Endometrial microvascular endothelial cells (primary cell): ENCODE measurements around the gene CTNNA2. TPM values are rescaled to one million over a fixed set of nuclear protein-coding genes. Genes with fewer than 3 reads are reported as not detected.

ENCODE experiments used
- in situ Hi-C: cut with HindIII; loops from 2 replicates; pipeline ENCODE4 v1.10.0; 2017; ENCODE audit warnings: low sequenced_read_pairs, low pct_unique_long_range_greater_than_20kb; ENCODE audit errors: inconsistent ontology term
- total RNA-seq: library from RNA; depleted of rRNA; stranded (reverse); fragments of >200 nt; gene quantifications from one replicate; pipeline ENCODE4 v1.2.3, GENCODE V29; 2015; ENCODE audit errors: inconsistent ontology term

CTNNA2 gene
- total RNA-seq, 1 donor from 2014 or later = not detected

GRCh38 chr2:79758042-79758441, 245.2 kb downstream of the CTNNA2 start:
- in situ Hi-C loops = no loop called here

GRCh38 chr2:79758749-79759282, 246.0 kb downstream of the CTNNA2 start:
- in situ Hi-C loops = no loop called here

- in situ Hi-C loops = no loop called here
Measured at GRCh38 chr2:79770926-79771325, 258.1 kb downstream of the CTNNA2 start.

- in situ Hi-C loops = no loop called here
Measured at GRCh38 chr2:79771493-79771892, 258.6 kb downstream of the CTNNA2 start.

GRCh38 chr2:79774016-79774415, 261.2 kb downstream of the CTNNA2 start:
- in situ Hi-C loops = no loop called here

- in situ Hi-C loops = no loop called here
Measured at GRCh38 chr2:79776461-79776860, 263.6 kb downstream of the CTNNA2 start.

GRCh38 chr2:79780781-79781180, 267.9 kb downstream of the CTNNA2 start:
- in situ Hi-C loops = no loop called here

- in situ Hi-C loops = no loop called here
Measured at GRCh38 chr2:79782576-79783452, 270.0 kb downstream of the CTNNA2 start.

- in situ Hi-C loops = no loop called here
Measured at GRCh38 chr2:79788952-79789651, 276.3 kb downstream of the CTNNA2 start.

GRCh38 chr2:79789811-79790210, 277.0 kb downstream of the CTNNA2 start:
- in situ Hi-C loops = no loop called here

- in situ Hi-C loops = no loop called here
Measured at GRCh38 chr2:79792090-79792489, 279.2 kb downstream of the CTNNA2 start.

- in situ Hi-C loops = no loop called here
Measured at GRCh38 chr2:79793006-79793405, 280.2 kb downstream of the CTNNA2 start.

- in situ Hi-C loops = no loop called here
Measured at GRCh38 chr2:79796641-79797040, 283.8 kb downstream of the CTNNA2 start.

- in situ Hi-C loops = no loop called here
Measured at GRCh38 chr2:79798776-79799175, 285.9 kb downstream of the CTNNA2 start.

- in situ Hi-C loops = no loop called here
Measured at GRCh38 chr2:79799729-79800128, 286.9 kb downstream of the CTNNA2 start.

GRCh38 chr2:79801082-79801481, 288.2 kb downstream of the CTNNA2 start:
- in situ Hi-C loops = no loop called here

GRCh38 chr2:79817288-79817687, 304.4 kb downstream of the CTNNA2 start:
- in situ Hi-C loops = no loop called here

GRCh38 chr2:79820281-79820680, 307.4 kb downstream of the CTNNA2 start:
- in situ Hi-C loops = no loop called here

GRCh38 chr2:79822136-79822535, 309.3 kb downstream of the CTNNA2 start:
- in situ Hi-C loops = no loop called here
